GM10847 (cell line): ENCODE results near the gene TLK1.

Experiments
- POLR2A ChIP-seq: IDR thresholded peaks from 2 replicates; pipeline ENCODE4 v1.6.1; 2011; ENCODE audit not compliant: insufficient read length; ENCODE audit errors: extremely low read depth

Gene TLK1

DNA sequence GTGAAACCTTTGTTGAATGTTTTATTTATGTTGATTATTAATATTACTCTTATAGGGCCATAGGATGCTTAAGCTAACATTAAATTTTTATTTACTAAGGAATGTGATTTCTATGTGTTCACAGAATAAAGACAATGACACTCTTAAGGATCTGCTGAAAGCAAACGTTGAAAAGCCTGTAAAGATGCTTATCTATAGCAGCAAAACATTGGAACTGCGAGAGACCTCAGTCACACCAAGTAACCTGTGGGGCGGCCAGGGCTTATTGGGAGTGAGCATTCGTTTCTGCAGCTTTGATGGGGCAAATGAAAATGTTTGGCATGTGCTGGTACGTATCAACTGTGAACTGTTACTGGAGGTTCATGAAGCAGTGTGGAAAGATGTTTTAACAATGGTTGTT lies 211.3 kb downstream of the TLK1 start:
- no peak for TF ChIP-seq POLR2A

DNA sequence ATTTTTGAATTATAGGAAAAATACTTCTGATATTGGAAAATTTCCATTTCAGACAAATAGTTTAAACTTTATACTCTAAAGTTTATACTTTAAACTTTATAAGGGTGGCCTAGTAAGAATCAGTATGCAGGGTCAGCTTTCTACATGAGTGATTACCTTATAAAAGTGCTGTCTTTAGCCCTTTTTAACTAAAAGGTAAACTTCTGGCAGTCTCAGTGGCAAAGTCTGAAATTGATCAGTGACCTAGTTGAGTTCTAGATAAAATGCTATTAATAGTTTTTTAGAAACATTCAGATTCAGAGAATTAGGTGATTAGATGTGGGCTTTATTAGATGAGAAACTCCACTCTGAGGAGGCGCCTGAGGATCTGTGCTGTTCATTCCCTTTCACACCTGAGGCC lies 216.1 kb downstream of the TLK1 start:
- TF ChIP-seq POLR2A: no peak

GRCh38 chr2:170943596-170943995 lies 217.1 kb downstream of the TLK1 start:
- TF ChIP-seq POLR2A: no peak

- no peak for TF ChIP-seq POLR2A
Observed at GRCh38 chr2:170943041-170943440, 217.7 kb downstream of the TLK1 start.

GRCh38 chr2:170942615-170943014 lies 218.1 kb downstream of the TLK1 start:
- no peak for TF ChIP-seq POLR2A
